ENCODE data around the gene FRMD4A. TPM values are rescaled to one million over a fixed set of nuclear protein-coding genes. Genes with fewer than 3 reads are reported as not detected.

Gene FRMD4A
- total RNA-seq, 2 donors from 2014 or later = 55.9 to 81.0 TPM

DNA sequence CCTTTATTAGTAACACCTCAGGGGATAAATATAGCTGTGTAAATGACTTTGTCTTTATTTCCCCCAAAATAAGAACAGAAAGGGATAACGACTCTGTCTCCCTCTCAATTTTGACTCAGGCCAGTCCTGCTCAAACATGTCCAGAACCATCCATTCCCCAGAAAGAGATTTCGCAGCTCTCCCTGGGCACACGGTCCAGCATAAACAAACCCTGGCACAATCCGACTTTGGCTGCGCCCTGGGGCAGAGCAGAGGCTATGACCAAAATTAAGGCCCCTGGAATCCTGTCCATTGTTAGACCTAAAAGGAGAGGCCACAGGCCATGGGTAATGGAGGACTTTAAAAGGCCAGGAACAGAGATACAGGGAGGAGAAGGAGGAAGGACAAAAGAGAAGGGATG lies 644.8 kb downstream of the FRMD4A start:
- DNase-seq (ENCODE audit: low spot score) (no peak), ATAC-seq (ENCODE audit: insufficient number of reproducible peaks, low FRiP score, low read depth) (no peak)
- no peaks in the 10 kb centered on the region for H3K27me3 ChIP-seq (replicated peaks; ENCODE audit: insufficient read depth)
- no peaks in the 10 kb centered on the region for H3K36me3 ChIP-seq
- H3K9me3 ChIP-seq = no peaks in the 10 kb centered on the region
- peaks cover 30 to 42% of the 10 kb centered on the region in 2 donors for H3K4me1 ChIP-seq (ENCODE audit: control insufficient read depth in 1 of 2, low read depth in 2 of 2)
- H3K4me3 ChIP-seq = no peak overlapping the region
- H3K27ac ChIP-seq = peak overlapping the region; percentile 64 to 71
- TF ChIP-seq CTCF (IDR thresholded peaks at IDR 0.05) = no peak

- peak overlapping the region; percentile 35 for H3K4me3 ChIP-seq
- no peaks in the 10 kb centered on the region for H3K36me3 ChIP-seq
- ATAC-seq (ENCODE audit: insufficient number of reproducible peaks, low FRiP score, low read depth) (no peak), DNase-seq (ENCODE audit: low spot score) (no peak)
- no peak for TF ChIP-seq CTCF (IDR thresholded peaks at IDR 0.05)
- peak overlapping the region; percentile 20 to 71 for H3K27ac ChIP-seq
- peaks cover 30 to 42% of the 10 kb centered on the region in 2 donors for H3K4me1 ChIP-seq (ENCODE audit: control insufficient read depth in 1 of 2, low read depth in 2 of 2)
- H3K27me3 ChIP-seq (replicated peaks; ENCODE audit: insufficient read depth) = no peaks in the 10 kb centered on the region
- H3K9me3 ChIP-seq = no peaks in the 10 kb centered on the region
Observed at GRCh38 chr10:13684806-13685482, 645.8 kb downstream of the FRMD4A start.

DNA sequence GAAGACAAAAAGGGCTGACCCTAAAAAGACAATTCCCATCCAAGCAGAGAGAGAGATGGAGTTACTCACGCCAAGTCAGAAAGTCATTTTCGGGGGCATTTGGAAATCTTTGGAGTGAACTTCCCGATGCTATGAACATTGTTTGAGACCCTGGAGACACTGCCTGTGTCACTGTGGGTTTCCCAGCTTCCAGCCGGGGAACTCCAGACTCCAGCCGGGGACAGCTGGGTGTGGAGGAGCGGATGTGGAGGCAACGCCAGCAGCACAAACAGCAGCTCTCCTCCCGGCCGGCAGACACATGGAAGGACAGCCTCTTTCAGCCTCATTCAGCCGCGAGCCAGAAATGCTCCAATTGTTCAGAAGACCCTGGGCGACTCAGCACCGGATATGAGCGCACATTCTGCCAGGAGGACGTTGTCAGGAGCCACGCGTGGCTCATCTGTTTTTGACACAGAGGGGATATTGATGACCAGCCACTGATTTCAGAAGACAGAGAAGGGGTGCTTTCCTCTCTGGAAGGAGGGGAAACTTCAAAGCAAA lies 646.4 kb downstream of the FRMD4A start:
- no peaks in the 10 kb centered on the region for H3K27me3 ChIP-seq (replicated peaks; ENCODE audit: insufficient read depth)
- ATAC-seq (ENCODE audit: insufficient number of reproducible peaks, low FRiP score, low read depth) = no peak
- TF ChIP-seq CTCF (IDR thresholded peaks at IDR 0.05) = no peak
- peak overlapping the region; percentile 35 for H3K4me3 ChIP-seq
- no peaks in the 10 kb centered on the region for H3K9me3 ChIP-seq
- peak overlapping the region; percentile 20 to 71 for H3K27ac ChIP-seq
- peaks cover 30 to 42% of the 10 kb centered on the region in 2 donors for H3K4me1 ChIP-seq (ENCODE audit: control insufficient read depth in 1 of 2, low read depth in 2 of 2)
- no peak for DNase-seq (ENCODE audit: low spot score)
- H3K36me3 ChIP-seq = no peaks in the 10 kb centered on the region

DNA sequence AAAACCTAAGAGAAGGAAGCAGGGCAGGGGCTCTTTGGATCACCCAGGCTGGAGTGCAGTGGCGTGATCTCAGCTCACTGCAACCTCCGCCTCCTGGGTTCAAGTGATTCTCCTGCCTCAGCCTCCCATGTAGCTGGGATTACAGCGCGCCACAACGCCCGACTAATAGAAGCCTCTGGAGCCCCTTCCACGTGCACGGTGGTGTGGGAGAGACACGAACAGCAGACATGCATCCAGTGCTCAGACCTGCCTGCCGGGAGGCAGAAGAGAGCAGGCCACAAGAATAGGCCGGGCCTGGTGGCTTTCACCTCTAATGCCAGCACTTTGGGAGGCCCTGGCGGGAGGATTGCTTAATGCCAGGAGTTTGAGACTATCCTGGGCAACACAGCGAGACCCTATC lies 647.7 kb downstream of the FRMD4A start:
- no peaks in the 10 kb centered on the region for H3K27me3 ChIP-seq (replicated peaks; ENCODE audit: insufficient read depth)
- no peaks in the 10 kb centered on the region for H3K9me3 ChIP-seq
- H3K27ac ChIP-seq = no peak overlapping the region
- no peak for TF ChIP-seq CTCF (IDR thresholded peaks at IDR 0.05)
- H3K36me3 ChIP-seq = no peaks in the 10 kb centered on the region
- peaks cover 30 to 42% of the 10 kb centered on the region in 2 donors for H3K4me1 ChIP-seq (ENCODE audit: control insufficient read depth in 1 of 2, low read depth in 2 of 2)
- no peak overlapping the region for H3K4me3 ChIP-seq
- DNase-seq (ENCODE audit: low spot score) (no peak), ATAC-seq (ENCODE audit: insufficient number of reproducible peaks, low FRiP score, low read depth) (no peak)

GRCh38 chr10:13681960-13682359 lies 648.8 kb downstream of the FRMD4A start:
- Histone ChIP-seq H3K4me1 (ENCODE audit: control insufficient read depth in 1 of 2, low read depth in 2 of 2) (peaks cover 30 to 40% of the 10 kb centered on the region in 2 donors), H3K9me3 (no peaks in the 10 kb centered on the region), H3K27me3 (replicated peaks; ENCODE audit: insufficient read depth) (no peaks in the 10 kb centered on the region), H3K27ac (no peak overlapping the region), H3K4me3 (no peak overlapping the region), H3K36me3 (no peaks in the 10 kb centered on the region)
- TF ChIP-seq CTCF (IDR thresholded peaks at IDR 0.05) = no peak
- no peak for DNase-seq (ENCODE audit: low spot score)
- ATAC-seq (ENCODE audit: insufficient number of reproducible peaks, low FRiP score, low read depth) = no peak
